GM21390 (cell line): ENCODE results near the gene JMY.

Experiments
- ATAC-seq: cut with Tn5 transposase; IDR thresholded peaks from one replicate; pipeline ENCODE4 v1.9.1; 2021; ENCODE audit not compliant: unreplicated experiment

JMY gene

GRCh38 chr5:79285285-79285684 lies 49.4 kb downstream of the JMY start:
- no peak for ATAC-seq

GRCh38 chr5:79285833-79286232 lies 49.9 kb downstream of the JMY start:
- ATAC-seq: no peak

- ATAC-seq: no peak
These were observed 51.4 kb downstream of the JMY start for GRCh38 chr5:79287380-79287779.

- ATAC-seq: no peak
These were observed 52.0 kb downstream of the JMY start for GRCh38 chr5:79287907-79288306.

GRCh38 chr5:79295029-79295428 lies 59.1 kb downstream of the JMY start:
- ATAC-seq: no peak

GRCh38 chr5:79297661-79298060 lies 61.7 kb downstream of the JMY start:
- no peak for ATAC-seq

GRCh38 chr5:79301046-79301712 lies 65.2 kb downstream of the JMY start:
- no peak for ATAC-seq

GRCh38 chr5:79302454-79302853 lies 66.5 kb downstream of the JMY start:
- no peak for ATAC-seq

GRCh38 chr5:79305706-79306105 lies 69.8 kb downstream of the JMY start:
- ATAC-seq: no peak

GRCh38 chr5:79318935-79319614 lies 83.1 kb downstream of the JMY start:
- no peak for ATAC-seq

GRCh38 chr5:79329453-79329852 lies 93.5 kb downstream of the JMY start:
- no peak for ATAC-seq

- ATAC-seq: no peak
These were observed 94.1 kb downstream of the JMY start for GRCh38 chr5:79330071-79330470.

GRCh38 chr5:79333852-79334557 lies 98.1 kb downstream of the JMY start:
- no peak for ATAC-seq

- ATAC-seq: no peak
These were observed 110.5 kb downstream of the JMY start for GRCh38 chr5:79346420-79346824.

GRCh38 chr5:79349047-79349446 lies 113.1 kb downstream of the JMY start:
- ATAC-seq: no peak

- no peak for ATAC-seq
These were observed 114.0 kb downstream of the JMY start for GRCh38 chr5:79349881-79350280.

GRCh38 chr5:79357398-79357797 lies 121.5 kb downstream of the JMY start:
- ATAC-seq: no peak
